K562 (cell line): ENCODE data around the gene LBHD1. TPM values are rescaled to one million over a fixed set of nuclear protein-coding genes. Genes with fewer than 3 reads are reported as not detected.

Experiments used
- BHLHE40 ChIP-seq: IDR thresholded peaks from 2 replicates; pipeline ENCODE4 v1.6.1; 2011; ENCODE audit warnings: low read length, improper control_type of control experiment
- CLOCK ChIP-seq: fragments of 250-450 bp; sonication (Bioruptor Pico); IDR thresholded peaks from 2 replicates; pipeline ENCODE4 v1.4.0; 2020; ENCODE audit warnings: mild to moderate bottlenecking, moderate library complexity, borderline replicate concordance
- GABPB1 ChIP-seq: sonication (generic); formaldehyde crosslinking; IDR thresholded peaks from 2 replicates; pipeline ENCODE4 v1.8.0; 2022; ENCODE audit warnings: mild to moderate bottlenecking, missing genetic modification reagents
- HDAC8 ChIP-seq: fragments of 450-650 bp; IDR thresholded peaks from 2 replicates; pipeline ENCODE4 v1.6.1; 2016; ENCODE audit warnings: mild to moderate bottlenecking, missing genetic modification characterization, moderate library complexity, missing compliant biosample characterization
- POLR2A ChIP-seq: fragments of 450-650 bp; conservative IDR thresholded peaks from 2 replicates; pipeline ENCODE4 v1.6.1; 2016
- SAFB2 ChIP-seq: fragments of 200-400 bp; formaldehyde crosslinking; IDR thresholded peaks from 2 replicates; pipeline ENCODE4 v1.6.1; 2018; ENCODE audit warnings: borderline replicate concordance, low read length, low read depth, moderate library complexity; ENCODE audit not compliant: severe bottlenecking
- TAF15 ChIP-seq: fragments of 200-400 bp; formaldehyde crosslinking; IDR thresholded peaks from 2 replicates; pipeline ENCODE4 v1.6.1; 2017; ENCODE audit warnings: mild to moderate bottlenecking, low read depth, low read length, moderate library complexity
- TAF9B ChIP-seq: fragments of 450-650 bp; IDR thresholded peaks from 2 replicates; pipeline ENCODE4 v1.6.1; 2018; ENCODE audit warnings: mild to moderate bottlenecking; ENCODE audit not compliant: partially characterized antibody
- TEAD4 ChIP-seq, 2 experiments: sonication (generic) in 1 of 2; formaldehyde crosslinking in 1 of 2; IDR thresholded peaks; 2 replicates each; pipeline versions ENCODE4 v1.6.1 to v1.8.0; 2012 to 2022; ENCODE audit warnings: borderline replicate concordance in 1 of 2, inconsistent platforms in 1 of 2, low read length in 1 of 2, mild to moderate bottlenecking in 1 of 2, missing genetic modification reagents in 1 of 2
- VEZF1 ChIP-seq: fragments of 200-800 bp; sonication (Bioruptor generic); IDR thresholded peaks from 2 replicates; pipeline ENCODE4 v1.6.1; 2017; ENCODE audit warnings: missing genetic modification characterization, missing compliant biosample characterization
- XRCC5 ChIP-seq: fragments of 200-400 bp; formaldehyde crosslinking; IDR thresholded peaks from 2 replicates; pipeline ENCODE4 v1.6.1; 2017; ENCODE audit warnings: low read depth, mild to moderate bottlenecking, low read length
- ZBTB40 ChIP-seq, 2 experiments: fragments of 450-650 bp in 1 of 2; sonication (generic) in 1 of 2; formaldehyde crosslinking in 1 of 2; IDR thresholded peaks; 2 replicates each; pipeline versions ENCODE4 v1.7.1 to v1.9.0; 2016 to 2022; ENCODE audit warnings: inconsistent platforms in 1 of 2, mild to moderate bottlenecking in 1 of 2, missing genetic modification reagents in 1 of 2
- polyA plus RNA-seq, 8 experiments: library from polyadenylated mRNA; depleted of rRNA in 4 of 8; stranded (reverse) in 5 of 8; unstranded in 3 of 8; fragments of >200 nt; fragmentation: Nextera tagmentation in 2 of 8; fragmentation: Illumina TruSeq in 1 of 8; extraction: Ambion mirVana in 2 of 8; extraction: Trizol in 1 of 8; gene quantifications; 2 replicates each; pipeline versions ENCODE4 v1.2.1 to v1.2.3, GENCODE V29; 2011 to 2014; ENCODE audit warnings: inconsistent platforms in 1 of 8, missing spikeins in 1 of 8
- total RNA-seq, 7 experiments: library from RNA; depleted of rRNA in 6 of 7; stranded (reverse); fragments of >200 nt in 6 of 7; fragmentation: Illumina TruSeq in 2 of 7; extraction: Trizol in 2 of 7; gene quantifications; 2 replicates each; pipeline versions ENCODE4 v1.2.1 to v1.2.3, GENCODE V29; 2011 to 2021; ENCODE audit warnings: low replicate concordance in 1 of 7

LBHD1 gene
- total and polyA plus RNA-seq, 9 of the 15 experiments (the other 6 are each of a cell fraction or from before 2014, with no cell fraction given): 2.6 to 28.0 (median 12.5) TPM

- TF ChIP-seq ZBTB40 (IDR thresholded peaks at IDR 0.05) (peak; percentile 76), ZBTB40 (CRISPR knock-in tag; IDR thresholded peaks at IDR 0.05) (no peak), CLOCK (CRISPR knock-in tag) (no peak), HDAC8 (no peak), GABPB1 (CRISPR knock-in tag) (peak; percentile 84), POLR2A (peak; percentile 92), TAF9B (peak; percentile 83), XRCC5 (peak; percentile 5; the same call in 1 of the 2 replicates), VEZF1 (CRISPR knock-in tag) (peak; percentile 59), BHLHE40 (peak; percentile 60; the same call in 1 of the 2 replicates), SAFB2 (no peak), TAF15 (peak; percentile 70; the same call in 1 of the 2 replicates), TEAD4 (IDR thresholded peaks at IDR 0.05; ENCODE audit: low read length) (peak; percentile 11; the same call in 1 of the 2 replicates), TEAD4 (CRISPR knock-in tag; IDR thresholded peaks at IDR 0.05; ENCODE audit: borderline replicate concordance) (no peak)
Observed at GRCh38 chr11:62671608-62672389, at the start of gene LBHD1, which contains the start of gene UQCC3 (continued).
